ENCODE results near the gene LMX1A.

Gene LMX1A

GRCh38 chr1:165367375-165367993 is 11.0 kb upstream of the LMX1A start:
- DNase-seq (ENCODE audit: low read depth), result peak; percentile 35

DNA sequence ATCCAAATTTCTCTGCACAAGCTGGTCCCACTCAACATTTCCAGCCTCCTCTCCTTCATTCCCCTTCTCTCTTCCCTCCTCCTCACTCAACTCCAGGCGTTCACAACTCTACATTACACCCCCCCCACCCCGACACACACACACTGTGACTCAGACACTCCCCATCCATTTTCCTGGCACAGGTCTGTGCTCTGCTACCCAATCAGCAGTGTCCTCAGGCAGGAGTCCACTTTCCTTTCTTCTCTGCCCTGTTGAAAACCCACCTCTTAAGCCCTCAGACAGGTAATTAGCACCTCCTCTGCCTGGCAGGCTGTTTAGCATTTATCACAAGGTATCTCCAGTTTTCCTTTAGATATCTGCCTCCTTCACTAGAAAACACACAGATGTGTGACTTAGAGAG is 8.8 kb upstream of the LMX1A start:
- DNase-seq (ENCODE audit: low read depth), result no peak

- peak; percentile 41 for DNase-seq (ENCODE audit: low read depth)
Observed at GRCh38 chr1:165364568-165365133, 8.1 kb upstream of the LMX1A start.

GRCh38 chr1:165356876-165357275 is 361 bp upstream of the LMX1A start:
- no peak for DNase-seq (ENCODE audit: low read depth)

DNA sequence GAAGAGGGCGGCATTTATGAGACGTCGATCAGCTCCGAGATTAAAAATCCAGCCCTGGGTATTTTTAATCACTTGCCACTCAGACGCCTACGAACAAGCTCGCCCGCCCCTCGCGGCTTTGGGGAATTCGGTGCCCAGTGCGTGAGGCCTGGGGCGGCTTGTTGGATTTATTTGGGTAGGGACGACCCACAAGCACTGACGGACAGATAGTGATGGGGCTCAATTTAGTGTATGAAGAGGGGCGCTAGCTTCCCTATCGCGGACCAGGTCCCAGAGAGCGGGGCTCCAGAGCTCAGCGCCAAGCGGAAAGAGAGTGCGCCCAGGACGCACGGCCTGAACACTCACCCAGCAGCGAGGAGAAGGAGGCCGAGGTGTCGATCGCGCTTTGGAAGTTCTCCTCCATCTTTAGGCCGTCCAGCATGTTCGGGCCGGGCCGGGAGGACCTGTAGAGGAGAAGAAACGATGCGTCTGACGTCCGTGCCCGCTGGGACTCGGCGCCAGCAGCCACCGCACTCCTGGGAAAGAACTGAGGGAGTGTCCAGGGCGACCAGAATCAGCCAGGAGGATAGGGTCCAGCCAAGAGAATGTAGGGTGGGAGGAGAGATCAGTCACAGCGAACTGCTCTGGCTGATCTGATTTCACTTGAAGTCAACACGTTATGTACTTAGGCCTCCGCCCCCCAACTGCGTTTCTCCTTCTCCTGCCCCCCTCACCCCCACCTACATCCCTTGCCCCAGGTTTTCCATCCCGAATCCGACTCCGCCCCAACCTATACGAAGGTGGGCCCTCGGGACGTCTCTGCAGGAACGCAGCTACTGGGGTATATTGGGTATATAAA is 1.2 kb downstream of the LMX1A start:
- no peak for DNase-seq (ENCODE audit: low read depth)

DNA sequence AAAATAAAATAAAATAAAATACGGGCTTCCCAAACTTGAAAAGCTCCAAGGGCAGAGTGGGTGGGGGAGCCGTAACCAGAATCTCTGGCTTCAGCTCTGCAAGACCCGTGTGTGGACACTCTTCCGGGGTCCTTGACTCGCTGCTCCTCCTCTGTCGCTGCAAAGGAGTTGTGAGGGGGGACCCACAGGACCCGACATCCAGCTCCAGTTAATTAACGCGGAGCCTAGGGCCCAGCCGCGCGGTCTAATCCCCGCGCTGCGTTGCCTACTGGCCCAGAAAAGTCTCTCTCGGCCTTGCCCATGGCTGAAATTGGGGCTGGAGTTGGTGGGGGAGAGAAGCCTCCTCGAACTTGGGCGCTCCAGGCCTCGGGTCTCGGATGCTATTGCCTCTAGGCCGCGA is 1.8 kb downstream of the LMX1A start:
- no peak for DNase-seq (ENCODE audit: low read depth)

- no peak for DNase-seq (ENCODE audit: low read depth)
Observed at GRCh38 chr1:165353731-165354671, 2.5 kb downstream of the LMX1A start.

DNA sequence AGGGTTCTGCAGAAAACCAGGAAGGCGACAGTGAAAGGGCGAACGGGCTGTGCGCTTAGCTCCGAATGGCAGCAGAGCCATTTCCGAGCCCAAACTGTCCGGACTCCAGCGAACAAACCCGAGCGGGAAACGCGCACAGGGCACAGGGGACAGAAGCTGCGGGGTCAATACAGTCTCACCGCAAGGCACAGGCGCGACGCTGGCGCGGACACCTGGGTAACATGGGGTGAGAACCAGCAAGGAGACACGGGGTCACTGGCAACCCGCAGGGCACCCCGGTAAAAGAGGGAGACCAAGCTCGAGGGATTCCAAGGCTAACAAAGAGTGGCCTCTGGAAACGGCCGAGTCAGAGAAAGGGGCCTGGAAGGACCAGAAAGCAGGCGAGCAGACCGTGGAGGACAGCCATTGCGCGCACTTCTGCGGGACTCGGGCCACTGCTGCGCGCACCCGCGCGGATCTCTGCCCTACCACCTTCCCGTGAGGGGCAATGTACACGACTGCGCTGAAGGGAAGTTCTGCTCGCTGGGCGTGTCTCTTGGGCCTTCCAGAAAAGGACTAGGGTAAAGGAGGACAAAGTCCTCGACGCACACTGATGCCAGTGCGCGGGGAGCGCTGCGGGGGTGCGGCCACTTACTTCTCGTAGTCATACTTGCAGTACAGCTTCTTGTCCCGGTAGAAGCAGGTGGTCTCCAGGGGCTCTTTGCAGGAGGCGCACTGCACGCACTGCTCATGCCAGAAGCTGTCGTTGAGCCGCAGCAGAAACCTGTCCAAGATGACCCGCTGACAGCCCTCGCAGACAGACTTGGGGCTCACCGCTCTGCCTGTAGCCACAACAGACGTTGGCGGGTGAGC is 3.8 kb downstream of the LMX1A start:
- no peak for DNase-seq (ENCODE audit: low read depth)

DNA sequence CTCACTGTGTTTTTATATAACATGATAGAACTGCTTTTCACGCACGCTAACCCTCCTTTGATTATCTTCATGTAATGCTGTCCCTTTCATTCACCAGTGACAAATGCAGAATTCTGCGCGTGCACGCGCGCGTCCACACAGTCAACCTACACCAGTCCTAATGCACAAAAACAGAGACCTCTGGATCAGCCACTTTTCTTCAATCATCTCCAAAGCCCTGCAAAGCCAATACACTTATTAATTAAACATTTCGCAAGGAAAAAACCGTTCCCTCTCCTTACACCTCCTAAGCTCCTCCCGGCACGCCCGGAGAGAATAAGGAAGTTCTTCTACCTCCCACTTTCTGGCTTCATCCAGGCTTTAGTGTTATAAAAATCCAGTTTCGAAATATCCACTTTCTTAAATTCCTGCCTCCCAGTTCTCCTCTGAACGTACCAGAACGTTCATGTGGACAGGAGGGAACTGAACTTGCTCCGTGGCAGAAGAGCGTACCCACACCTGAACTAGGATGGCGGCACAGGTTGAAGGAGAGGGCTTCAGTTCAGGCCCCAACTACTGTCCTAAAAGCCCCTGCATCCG is 4.6 kb downstream of the LMX1A start:
- no peak for DNase-seq (ENCODE audit: low read depth)

DNA sequence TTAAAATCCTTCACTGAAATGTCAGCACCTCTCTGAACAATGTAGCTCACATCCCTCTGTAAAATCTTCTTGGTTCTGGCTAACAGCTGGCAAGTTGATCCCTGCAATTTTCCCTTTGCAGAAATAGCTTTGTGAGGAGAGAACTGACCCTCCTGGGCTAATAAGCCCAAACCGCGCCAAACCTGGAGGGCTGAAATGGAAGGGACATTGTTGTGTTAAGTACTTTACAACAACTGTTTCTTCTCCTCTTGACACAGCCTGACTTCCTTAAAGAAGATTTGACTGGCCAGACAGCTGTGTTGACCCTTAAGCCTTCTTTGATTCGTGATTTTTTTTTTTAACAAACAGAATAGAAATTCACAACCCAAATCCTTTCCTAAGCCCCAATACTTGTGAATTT is 5.7 kb downstream of the LMX1A start:
- DNase-seq (ENCODE audit: low read depth), result no peak

GRCh38 chr1:165345502-165345901 is 11.0 kb downstream of the LMX1A start:
- DNase-seq (ENCODE audit: low read depth), result no peak

GRCh38 chr1:165344736-165345135 is 11.8 kb downstream of the LMX1A start:
- DNase-seq (ENCODE audit: low read depth), result no peak

- no peak for DNase-seq (ENCODE audit: low read depth)
Observed at GRCh38 chr1:165344198-165344597, 12.3 kb downstream of the LMX1A start.

DNA sequence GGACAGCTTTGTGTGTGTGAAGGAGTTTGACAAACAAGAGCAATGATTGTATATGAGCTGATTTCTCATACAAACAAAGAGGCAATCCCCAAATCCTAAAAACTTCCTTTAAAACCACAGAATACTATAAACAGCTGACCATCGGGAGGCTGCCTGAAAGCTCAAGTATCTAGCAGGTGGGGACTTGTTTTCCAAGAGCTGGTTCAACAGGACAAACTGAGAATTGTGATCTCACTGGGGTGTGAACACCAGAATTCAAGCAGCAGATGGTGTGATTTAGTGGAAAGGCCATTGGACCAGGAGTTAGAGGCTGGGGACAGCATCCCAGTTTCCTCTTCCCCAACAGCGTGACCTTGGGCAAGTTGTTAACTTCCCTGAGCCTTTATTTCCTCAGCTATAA is 13.9 kb downstream of the LMX1A start:
- DNase-seq (ENCODE audit: low read depth), result no peak

DNA sequence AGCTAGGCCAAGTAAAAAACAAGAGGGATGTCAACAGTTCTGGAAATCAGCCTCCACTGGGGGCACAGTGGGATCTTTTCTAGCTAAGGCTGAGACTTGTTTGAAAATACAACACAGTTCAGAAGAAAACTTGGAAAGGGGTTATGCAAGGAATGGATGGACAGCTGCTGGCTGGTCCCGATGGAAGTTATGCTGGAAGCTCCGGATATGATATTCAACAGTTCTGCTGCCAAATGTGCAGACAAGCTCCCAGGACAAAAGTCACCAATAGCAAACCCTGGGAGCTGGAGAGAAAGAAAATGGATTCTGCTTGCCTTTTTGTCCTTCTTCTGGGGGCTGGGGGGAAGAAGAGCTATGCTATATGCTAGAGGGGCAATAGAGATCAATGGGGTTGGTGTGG is 14.3 kb downstream of the LMX1A start:
- no peak for DNase-seq (ENCODE audit: low read depth)

- no peak for DNase-seq (ENCODE audit: low read depth)
Observed at GRCh38 chr1:165339164-165339563, 17.4 kb downstream of the LMX1A start.

DNA sequence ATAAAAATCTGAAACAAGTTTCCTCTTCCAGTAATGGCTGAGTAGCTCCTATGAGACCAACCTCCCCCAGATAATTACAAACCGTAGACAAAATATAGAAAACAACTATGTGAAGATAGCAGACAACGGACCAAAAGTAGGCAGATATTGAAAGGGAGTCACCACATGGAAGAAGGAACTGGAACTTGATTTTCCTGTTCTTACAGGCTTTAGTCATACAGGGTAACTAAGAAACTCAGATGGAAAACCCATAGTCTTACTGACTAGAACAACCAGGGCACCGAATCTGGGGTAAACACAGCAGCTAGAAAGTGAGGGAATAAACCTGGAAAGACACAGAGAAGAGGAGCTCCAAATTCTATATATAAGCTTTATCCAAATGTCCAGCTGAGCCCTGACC is 26.0 kb downstream of the LMX1A start:
- no peak for DNase-seq (ENCODE audit: low read depth)

DNA sequence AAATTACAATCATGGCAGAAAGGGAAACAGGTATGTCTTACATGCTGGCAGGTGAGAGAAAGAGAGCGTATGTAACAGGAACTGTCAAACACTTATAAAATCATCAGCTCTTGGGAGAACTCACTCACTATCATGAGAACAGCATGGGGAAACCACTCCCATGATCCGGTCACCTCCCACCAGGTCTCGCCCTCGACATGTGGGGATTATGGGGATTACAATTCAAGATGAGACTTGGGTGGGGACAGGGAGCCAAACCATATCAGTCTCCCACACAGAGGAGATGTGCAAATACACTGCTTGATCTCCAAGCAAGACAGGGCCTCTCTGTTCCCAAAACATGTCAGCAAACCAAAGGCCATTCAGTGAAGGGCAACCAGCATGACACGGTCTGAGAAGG is 27.4 kb downstream of the LMX1A start:
- no peak for DNase-seq (ENCODE audit: low read depth)

- DNase-seq (ENCODE audit: low read depth), result no peak
Observed at GRCh38 chr1:165328136-165328535, 28.4 kb downstream of the LMX1A start.

GRCh38 chr1:165327538-165327937 is 29.0 kb downstream of the LMX1A start:
- DNase-seq (ENCODE audit: low read depth), result no peak
